T-helper 1 cell treated with Interleukin-12 subunit alpha and Interleukin-12 subunit beta and Interleukin-4 antibody, amounts not matched to agents 30 μg/mL and 1 μg/mL, for 36 hours (primary cell): Measurements from ENCODE around the gene STK4.

Experiments
- H3K27ac Mint-ChIP-seq: one replicate; pipeline ENCODE4 v1.8.0; 2021; ENCODE audit warnings: mild to moderate bottlenecking, mixed read lengths
- H3K27me3 Mint-ChIP-seq: one replicate; pipeline ENCODE4 v1.8.0; 2021; ENCODE audit warnings: low read depth, mixed read lengths
- H3K36me3 Mint-ChIP-seq: one replicate; pipeline ENCODE4 v1.8.0; 2021; ENCODE audit warnings: low read depth, mixed read lengths
- H3K4me1 Mint-ChIP-seq: one replicate; pipeline ENCODE4 v1.8.0; 2021; ENCODE audit warnings: low read depth, mixed read lengths
- H3K4me3 Mint-ChIP-seq: one replicate; pipeline ENCODE4 v1.8.0; 2021; ENCODE audit warnings: mild to moderate bottlenecking, moderate library complexity, mixed read lengths
- H3K9me3 Mint-ChIP-seq: one replicate; pipeline ENCODE4 v1.8.0; 2021; ENCODE audit warnings: mixed read lengths

STK4 gene

GRCh38 chr20:45112754-45113153 lies 146.4 kb downstream of the STK4 start:
- H3K4me3 Mint-ChIP-seq, result no peak overlapping the region
- H3K4me1 Mint-ChIP-seq, result peaks cover 5% of the 10 kb centered on the region
- no peaks in the 10 kb centered on the region for H3K36me3 Mint-ChIP-seq
- no peak overlapping the region for H3K27ac Mint-ChIP-seq
- no peaks in the 10 kb centered on the region for H3K9me3 Mint-ChIP-seq
- peaks cover 6% of the 10 kb centered on the region for H3K27me3 Mint-ChIP-seq

- Mint-ChIP-seq H3K4me3 (no peak overlapping the region), H3K9me3 (no peaks in the 10 kb centered on the region), H3K4me1 (peaks cover 5% of the 10 kb centered on the region), H3K36me3 (no peaks in the 10 kb centered on the region), H3K27ac (no peak overlapping the region), H3K27me3 (peaks cover 10% of the 10 kb centered on the region)
These were observed 147.6 kb downstream of the STK4 start for GRCh38 chr20:45113865-45114264.

GRCh38 chr20:45114465-45115385 lies 148.4 kb downstream of the STK4 start, which contains the start of gene WFDC5:
TSS of gene WFDC5 (minus strand) at chr20:45115174. CDS start at chr20:45115083, 91 bp downstream.
- Mint-ChIP-seq H3K27me3 (peaks cover 10% of the 10 kb centered on the region), H3K27ac (no peak within 1 kb of the TSS), H3K4me1 (peaks cover 5% of the 10 kb centered on the region), H3K9me3 (no peaks in the 10 kb centered on the region), H3K36me3 (no peaks in the 10 kb centered on the region), H3K4me3 (no peak within 1 kb of the TSS)

- Mint-ChIP-seq H3K36me3 (no peaks in the 10 kb centered on the region), H3K27me3 (peaks cover 14% of the 10 kb centered on the region), H3K9me3 (no peaks in the 10 kb centered on the region), H3K27ac (no peak overlapping the region), H3K4me3 (no peak overlapping the region), H3K4me1 (peaks cover 5% of the 10 kb centered on the region)
These were observed 149.1 kb downstream of the STK4 start for GRCh38 chr20:45115386-45115774.

GRCh38 chr20:45115829-45116228 lies 149.5 kb downstream of the STK4 start:
- H3K36me3 Mint-ChIP-seq, result no peaks in the 10 kb centered on the region
- peaks cover 16% of the 10 kb centered on the region for H3K27me3 Mint-ChIP-seq
- H3K4me3 Mint-ChIP-seq, result no peak overlapping the region
- H3K9me3 Mint-ChIP-seq, result no peaks in the 10 kb centered on the region
- no peak overlapping the region for H3K27ac Mint-ChIP-seq
- H3K4me1 Mint-ChIP-seq, result peaks cover 5% of the 10 kb centered on the region

GRCh38 chr20:45117581-45117980 lies 151.3 kb downstream of the STK4 start:
- H3K36me3 Mint-ChIP-seq, result no peaks in the 10 kb centered on the region
- no peak overlapping the region for H3K4me3 Mint-ChIP-seq
- peaks cover 5% of the 10 kb centered on the region for H3K4me1 Mint-ChIP-seq
- no peaks in the 10 kb centered on the region for H3K9me3 Mint-ChIP-seq
- no peak overlapping the region for H3K27ac Mint-ChIP-seq
- H3K27me3 Mint-ChIP-seq, result peaks cover 24% of the 10 kb centered on the region

GRCh38 chr20:45118028-45118427 lies 151.7 kb downstream of the STK4 start:
- no peak overlapping the region for H3K27ac Mint-ChIP-seq

GRCh38 chr20:45119556-45120266 lies 153.4 kb downstream of the STK4 start:
- Mint-ChIP-seq H3K9me3 (no peaks in the 10 kb centered on the region), H3K27ac (no peak overlapping the region), H3K4me3 (no peak overlapping the region), H3K27me3 (peaks cover 34% of the 10 kb centered on the region), H3K4me1 (peaks cover 5% of the 10 kb centered on the region), H3K36me3 (no peaks in the 10 kb centered on the region)

More at GRCh38 chr20:45118028-45118427, 151.7 kb downstream of the STK4 start:
- Mint-ChIP-seq H3K4me1 (peaks cover 5% of the 10 kb centered on the region), H3K36me3 (no peaks in the 10 kb centered on the region), H3K9me3 (no peaks in the 10 kb centered on the region), H3K4me3 (no peak overlapping the region), H3K27me3 (peaks cover 26% of the 10 kb centered on the region)

GRCh38 chr20:45121388-45121787 lies 155.1 kb downstream of the STK4 start:
- Mint-ChIP-seq H3K9me3 (no peaks in the 10 kb centered on the region), H3K27ac (no peak overlapping the region), H3K27me3 (peaks cover 42% of the 10 kb centered on the region), H3K4me1 (no peaks in the 10 kb centered on the region), H3K4me3 (no peak overlapping the region), H3K36me3 (no peaks in the 10 kb centered on the region)

- Mint-ChIP-seq H3K4me3 (no peak within 1 kb of the TSS), H3K36me3 (no peaks in the 10 kb centered on the region), H3K4me1 (no peaks in the 10 kb centered on the region), H3K27me3 (peaks cover 51% of the 10 kb centered on the region), H3K27ac (no peak within 1 kb of the TSS), H3K9me3 (no peaks in the 10 kb centered on the region)
These were observed 158.1 kb downstream of the STK4 start, which contains the start of gene WFDC12 for GRCh38 chr20:45124365-45124764. TSS of gene WFDC12 (minus strand) at chr20:45124465. CDS start at chr20:45124447, 18 bp downstream.

GRCh38 chr20:45128099-45128498 lies 161.8 kb downstream of the STK4 start:
- H3K4me1 Mint-ChIP-seq, result no peaks in the 10 kb centered on the region
- H3K9me3 Mint-ChIP-seq, result no peaks in the 10 kb centered on the region
- H3K36me3 Mint-ChIP-seq, result no peaks in the 10 kb centered on the region
- no peak overlapping the region for H3K27ac Mint-ChIP-seq
- peaks cover 66% of the 10 kb centered on the region for H3K27me3 Mint-ChIP-seq
- no peak overlapping the region for H3K4me3 Mint-ChIP-seq
